Adrenal gland (tissue), 5 donors: Measurements from ENCODE around the gene TNXB.

ENCODE experiments used
- POLR2A ChIP-seq, 2 donors: fragments of 450-650 bp; IDR thresholded peaks; one replicate each; pipeline ENCODE4 v1.6.1; 2017; ENCODE audit warnings: antibody characterized with exemption in 2 of 2, mild to moderate bottlenecking in 2 of 2, moderate library complexity in 1 of 2
- TF ChIP-seq, protein P1 (sequence below), 6 experiments: fragments of 450-650 bp in 4 of 6; fragments of 200-600 bp in 2 of 6; sonication (generic) in 1 of 6; IDR thresholded peaks; 1 replicate in 5 of 6; 2 replicates in 1 of 6; pipeline versions ENCODE4 v1.5.1 to v1.8.0; 2016 to 2021; ENCODE audit warnings: antibody characterized with exemption in 6 of 6, mild to moderate bottlenecking in 2 of 6, moderate library complexity in 1 of 6
- donor health status: DM: no; HTN: no; CAD: no.

- TF ChIP-seq, protein P1, sequence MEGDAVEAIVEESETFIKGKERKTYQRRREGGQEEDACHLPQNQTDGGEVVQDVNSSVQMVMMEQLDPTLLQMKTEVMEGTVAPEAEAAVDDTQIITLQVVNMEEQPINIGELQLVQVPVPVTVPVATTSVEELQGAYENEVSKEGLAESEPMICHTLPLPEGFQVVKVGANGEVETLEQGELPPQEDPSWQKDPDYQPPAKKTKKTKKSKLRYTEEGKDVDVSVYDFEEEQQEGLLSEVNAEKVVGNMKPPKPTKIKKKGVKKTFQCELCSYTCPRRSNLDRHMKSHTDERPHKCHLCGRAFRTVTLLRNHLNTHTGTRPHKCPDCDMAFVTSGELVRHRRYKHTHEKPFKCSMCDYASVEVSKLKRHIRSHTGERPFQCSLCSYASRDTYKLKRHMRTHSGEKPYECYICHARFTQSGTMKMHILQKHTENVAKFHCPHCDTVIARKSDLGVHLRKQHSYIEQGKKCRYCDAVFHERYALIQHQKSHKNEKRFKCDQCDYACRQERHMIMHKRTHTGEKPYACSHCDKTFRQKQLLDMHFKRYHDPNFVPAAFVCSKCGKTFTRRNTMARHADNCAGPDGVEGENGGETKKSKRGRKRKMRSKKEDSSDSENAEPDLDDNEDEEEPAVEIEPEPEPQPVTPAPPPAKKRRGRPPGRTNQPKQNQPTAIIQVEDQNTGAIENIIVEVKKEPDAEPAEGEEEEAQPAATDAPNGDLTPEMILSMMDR (IDR thresholded peaks at IDR 0.05) = no peak
- no peak for TF ChIP-seq POLR2A (IDR thresholded peaks at IDR 0.05)
Observed at GRCh38 chr6:32082478-32082877, 26.7 kb downstream of the TNXB start.
